Endothelial cell of umbilical vein (primary cell): ENCODE data around the gene HDAC4.

Experiments
- POLR2A ChIP-seq: IDR thresholded peaks from 2 replicates; pipeline ENCODE4 v1.6.1; 2012; ENCODE audit warnings: low read depth, mild to moderate bottlenecking, control low read depth, low read length
- TF ChIP-seq, protein P1 (sequence below), 2 donors: IDR thresholded peaks; 1 replicate in 1 of 2; 2 replicates in 1 of 2; pipeline ENCODE4 v1.5.1; 2011; ENCODE audit warnings: low read length in 2 of 2, mild to moderate bottlenecking in 2 of 2, moderate library complexity in 2 of 2, control low read depth in 1 of 2, inconsistent platforms in 1 of 2, low read depth in 1 of 2; ENCODE audit not compliant: insufficient read depth in 1 of 2; ENCODE audit errors: extremely low read depth in 1 of 2

DNA sequence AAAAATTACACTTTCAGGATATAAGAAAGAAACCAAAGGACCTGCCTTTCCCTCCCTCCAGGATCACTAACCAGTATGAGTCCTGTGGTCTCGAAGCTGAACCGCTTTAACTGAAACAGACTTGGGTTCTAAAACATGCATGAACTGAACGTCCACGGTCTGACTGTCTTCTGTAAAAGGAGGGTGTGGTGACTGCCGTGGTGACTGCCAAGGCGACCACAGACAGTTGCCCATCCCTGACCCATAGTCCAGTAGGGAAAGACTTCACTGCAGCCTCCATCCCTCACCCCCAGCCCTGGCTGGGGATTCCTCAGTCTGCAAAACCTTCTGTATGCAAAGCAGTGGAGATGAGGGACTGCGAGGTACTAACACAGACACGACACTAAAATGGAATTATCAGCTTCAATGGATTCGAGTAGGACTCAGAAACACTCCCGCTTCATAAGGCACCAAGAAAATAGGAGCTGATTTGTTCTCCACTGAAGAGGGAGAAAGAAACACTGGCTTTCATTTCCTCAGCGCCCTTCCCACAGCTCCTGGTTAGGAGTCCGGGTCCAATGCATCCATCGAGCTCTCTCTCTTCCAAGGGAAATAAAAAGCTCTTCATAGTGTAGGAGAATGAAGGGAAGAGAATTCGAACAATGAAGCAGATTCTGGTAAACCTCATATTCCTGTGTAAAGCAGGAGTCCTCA is 197.2 kb downstream of the HDAC4 start:
- TF ChIP-seq, protein P1, sequence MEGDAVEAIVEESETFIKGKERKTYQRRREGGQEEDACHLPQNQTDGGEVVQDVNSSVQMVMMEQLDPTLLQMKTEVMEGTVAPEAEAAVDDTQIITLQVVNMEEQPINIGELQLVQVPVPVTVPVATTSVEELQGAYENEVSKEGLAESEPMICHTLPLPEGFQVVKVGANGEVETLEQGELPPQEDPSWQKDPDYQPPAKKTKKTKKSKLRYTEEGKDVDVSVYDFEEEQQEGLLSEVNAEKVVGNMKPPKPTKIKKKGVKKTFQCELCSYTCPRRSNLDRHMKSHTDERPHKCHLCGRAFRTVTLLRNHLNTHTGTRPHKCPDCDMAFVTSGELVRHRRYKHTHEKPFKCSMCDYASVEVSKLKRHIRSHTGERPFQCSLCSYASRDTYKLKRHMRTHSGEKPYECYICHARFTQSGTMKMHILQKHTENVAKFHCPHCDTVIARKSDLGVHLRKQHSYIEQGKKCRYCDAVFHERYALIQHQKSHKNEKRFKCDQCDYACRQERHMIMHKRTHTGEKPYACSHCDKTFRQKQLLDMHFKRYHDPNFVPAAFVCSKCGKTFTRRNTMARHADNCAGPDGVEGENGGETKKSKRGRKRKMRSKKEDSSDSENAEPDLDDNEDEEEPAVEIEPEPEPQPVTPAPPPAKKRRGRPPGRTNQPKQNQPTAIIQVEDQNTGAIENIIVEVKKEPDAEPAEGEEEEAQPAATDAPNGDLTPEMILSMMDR (IDR thresholded peaks at IDR 0.05; ENCODE audit: extremely low read depth in 1 of 2, insufficient read depth in 1 of 2, low read depth in 1 of 2, low read length in 2 of 2): no peak
- no peak for TF ChIP-seq POLR2A
